Neuronal stem cell (in vitro differentiated cells): ENCODE results near the gene SH3PXD2B.

Experiments
- DNase-seq: peaks from one replicate; pipeline ENCODE4 v3.0.0-alpha.2; 2013; ENCODE audit warnings: low spot score
- H2AFZ ChIP-seq: one replicate; pipeline ENCODE4 v1.6.1; 2013; ENCODE audit warnings: mild to moderate bottlenecking, low read length, inconsistent platforms
- H2AK5ac ChIP-seq: 2 replicates; pipeline ENCODE4 v1.6.1; 2013; ENCODE audit warnings: low read depth, mild to moderate bottlenecking, inconsistent platforms, low read length, moderate library complexity, mixed read lengths
- H2BK120ac ChIP-seq: 2 replicates; pipeline ENCODE4 v1.6.1; 2013; ENCODE audit warnings: low read depth, mild to moderate bottlenecking, inconsistent platforms, low read length, moderate library complexity, mixed read lengths
- H2BK12ac ChIP-seq: one replicate; pipeline ENCODE4 v1.6.1; 2013; ENCODE audit warnings: low read length, inconsistent platforms
- H2BK15ac ChIP-seq: 2 replicates; pipeline ENCODE4 v1.6.1; 2013; ENCODE audit warnings: mild to moderate bottlenecking, low read length, inconsistent platforms, mixed read lengths
- H2BK5ac ChIP-seq: one replicate; pipeline ENCODE4 v1.6.1; 2013; ENCODE audit warnings: inconsistent platforms, mild to moderate bottlenecking, low read length, moderate library complexity
- H3K14ac ChIP-seq: one replicate; pipeline ENCODE4 v1.6.1; 2013; ENCODE audit warnings: low read length, inconsistent platforms
- H3K18ac ChIP-seq: 2 replicates; pipeline ENCODE4 v1.6.1; 2013; ENCODE audit warnings: low read length, inconsistent platforms
- H3K23ac ChIP-seq: 2 replicates; pipeline ENCODE4 v1.6.1; 2013; ENCODE audit warnings: low read depth, mild to moderate bottlenecking, mixed read lengths, low read length, inconsistent platforms; ENCODE audit not compliant: poor library complexity
- H3K27ac ChIP-seq: replicated peaks from 3 replicates; pipeline ENCODE4 v1.5.1; 2013; ENCODE audit warnings: low read length, inconsistent platforms
- H3K27me3 ChIP-seq, 3 experiments: 2 replicates each; pipeline ENCODE4 v1.6.1; 2013; ENCODE audit warnings: low read length in 3 of 3, mild to moderate bottlenecking in 2 of 3, inconsistent platforms in 1 of 3, low read depth in 1 of 3, mixed read lengths in 1 of 3, moderate library complexity in 1 of 3; ENCODE audit not compliant: control insufficient read depth in 3 of 3, insufficient read depth in 3 of 3
- H3K36me3 ChIP-seq, 2 donors: replicated peaks in 1 of 2; 2 replicates each; pipeline ENCODE4 v1.6.1; 2013; ENCODE audit warnings: low read length in 2 of 2; ENCODE audit not compliant: control insufficient read depth in 2 of 2, insufficient read depth in 2 of 2
- H3K4ac ChIP-seq: 2 replicates; pipeline ENCODE4 v1.6.1; 2013; ENCODE audit warnings: inconsistent platforms, mild to moderate bottlenecking, low read length, moderate library complexity
- H3K4me1 ChIP-seq, 2 donors: 1 replicate in 1 of 2; 2 replicates in 1 of 2; pipeline ENCODE4 v1.6.1; 2013; ENCODE audit warnings: low read length in 2 of 2, low read depth in 1 of 2; ENCODE audit not compliant: control insufficient read depth in 2 of 2, insufficient read depth in 1 of 2
- H3K4me2 ChIP-seq: one replicate; pipeline ENCODE4 v1.6.1; 2013; ENCODE audit warnings: mild to moderate bottlenecking, low read length, inconsistent platforms; ENCODE audit not compliant: insufficient read depth, poor library complexity, severe bottlenecking
- H3K4me3 ChIP-seq, 2 donors: 2 replicates each; pipeline ENCODE4 v1.5.1; 2013; ENCODE audit warnings: low read length in 2 of 2, mild to moderate bottlenecking in 2 of 2, inconsistent platforms in 1 of 2, moderate library complexity in 1 of 2
- H3K79me1 ChIP-seq: one replicate; pipeline ENCODE4 v1.6.1; 2013; ENCODE audit warnings: low read depth, mild to moderate bottlenecking, inconsistent platforms, low read length, moderate library complexity
- H3K9ac ChIP-seq: one replicate; pipeline ENCODE4 v1.6.1; 2013; ENCODE audit warnings: mild to moderate bottlenecking, low read depth, low read length, inconsistent platforms; ENCODE audit not compliant: poor library complexity
- H3K9me3 ChIP-seq, 2 donors: replicated peaks in 1 of 2; 2 replicates each; pipeline versions ENCODE3 to v1.6.1; 2013; ENCODE audit warnings: low read length in 2 of 2, mild to moderate bottlenecking in 2 of 2, inconsistent platforms in 1 of 2, low read depth in 1 of 2, mixed read lengths in 1 of 2, moderate library complexity in 1 of 2; ENCODE audit not compliant: control insufficient read depth in 2 of 2, insufficient read depth in 1 of 2
- H4K8ac ChIP-seq: one replicate; pipeline ENCODE4 v1.6.1; 2013; ENCODE audit warnings: low read depth, mild to moderate bottlenecking, inconsistent platforms, low read length, moderate library complexity
- H4K91ac ChIP-seq: one replicate; pipeline ENCODE4 v1.6.1; 2013; ENCODE audit warnings: low read length, low read depth, mild to moderate bottlenecking, inconsistent platforms; ENCODE audit not compliant: poor library complexity
- WGBS, 2 donors: extraction: QIAGEN DNeasy Blood & Tissue Kit; methylation state at CpG; one replicate each; pipeline ENCODE4 v1.1.7; 2013; ENCODE audit warnings: missing lambda C conversion rate in 2 of 2, mixed read lengths in 1 of 2; ENCODE audit not compliant: insufficient read length in 2 of 2, insufficient replicate concordance in 1 of 2; ENCODE audit errors: extremely low coverage in 2 of 2; 5-methylcytosine and 5-hydroxymethylcytosine counted together

SH3PXD2B gene

GRCh38 chr5:172377438-172377837, 76.9 kb downstream of the SH3PXD2B start:
- Histone ChIP-seq H2BK5ac (no peak overlapping the region), H3K4me2 (no peak overlapping the region), H4K91ac (no peak overlapping the region), H2BK15ac (no peak overlapping the region), H3K36me3 (peaks cover 35 to 95% of the 10 kb centered on the region in 2 donors), H3K18ac (no peak overlapping the region), H3K4me3 (no peak overlapping the region), H4K8ac (no peak overlapping the region), H2BK12ac (no peak overlapping the region), H2BK120ac (no peak overlapping the region), H3K79me1 (no peaks in the 10 kb centered on the region), H3K9me3 (peaks cover 0 to 12% of the 10 kb centered on the region in 2 donors), H3K27me3 (no peaks in the 10 kb centered on the region), H2AK5ac (no peak overlapping the region), H3K4ac (no peak overlapping the region), H3K27ac (no peak overlapping the region), H3K14ac (no peak overlapping the region), H3K23ac (no peak overlapping the region), H3K4me1 (no peaks in the 10 kb centered on the region), H3K9ac (no peak overlapping the region), H2AFZ (no peak overlapping the region)
- no peak for DNase-seq
- no CpG with 5 or more reads among the region's 3 CpGs for WGBS, 2 donors

- H3K79me1 ChIP-seq, result no peaks in the 10 kb centered on the region
- no peak overlapping the region for H3K4me2 ChIP-seq
- H2BK15ac ChIP-seq, result no peak overlapping the region
- H2AFZ ChIP-seq, result no peak overlapping the region
- no peak overlapping the region for H3K27ac ChIP-seq
- H3K9ac ChIP-seq, result no peak overlapping the region
- H3K4ac ChIP-seq, result no peak overlapping the region
- H3K23ac ChIP-seq, result no peak overlapping the region
- WGBS, 2 donors, result no CpG with 5 or more reads among the region's 6 CpGs
- H3K9me3 ChIP-seq, result peaks cover 2 to 36% of the 10 kb centered on the region in 2 donors
- H4K91ac ChIP-seq, result no peak overlapping the region
- DNase-seq, result no peak
- H3K14ac ChIP-seq, result no peak overlapping the region
- no peak overlapping the region for H2BK12ac ChIP-seq
- H4K8ac ChIP-seq, result no peak overlapping the region
- H3K36me3 ChIP-seq, result peaks cover 27 to 95% of the 10 kb centered on the region in 2 donors
- no peak overlapping the region for H2AK5ac ChIP-seq
- H3K27me3 ChIP-seq, result no peaks in the 10 kb centered on the region
- no peak overlapping the region for H3K18ac ChIP-seq
- no peak overlapping the region for H3K4me3 ChIP-seq
- no peak overlapping the region for H2BK120ac ChIP-seq
- H2BK5ac ChIP-seq, result no peak overlapping the region
- no peaks in the 10 kb centered on the region for H3K4me1 ChIP-seq
These were observed 79.5 kb downstream of the SH3PXD2B start for GRCh38 chr5:172374783-172375182.

- H3K23ac ChIP-seq, result no peak overlapping the region
- no peak overlapping the region for H2BK5ac ChIP-seq
- no peak overlapping the region for H2BK120ac ChIP-seq
- no peak overlapping the region for H2BK12ac ChIP-seq
- H3K4ac ChIP-seq, result no peak overlapping the region
- WGBS, 2 donors, result no CpG with 5 or more reads among the region's 6 CpGs
- no peak overlapping the region for H3K14ac ChIP-seq
- no peak overlapping the region for H2AK5ac ChIP-seq
- no peaks in the 10 kb centered on the region for H3K79me1 ChIP-seq
- peaks cover 21 to 94% of the 10 kb centered on the region in 2 donors for H3K36me3 ChIP-seq
- H3K18ac ChIP-seq, result no peak overlapping the region
- H3K4me3 ChIP-seq, result no peak overlapping the region
- DNase-seq, result no peak
- no peak overlapping the region for H3K9ac ChIP-seq
- H4K91ac ChIP-seq, result no peak overlapping the region
- no peak overlapping the region for H2AFZ ChIP-seq
- H3K27me3 ChIP-seq, result no peaks in the 10 kb centered on the region
- no peak overlapping the region for H4K8ac ChIP-seq
- no peaks in the 10 kb centered on the region for H3K4me1 ChIP-seq
- H3K9me3 ChIP-seq, result peaks cover 2 to 36% of the 10 kb centered on the region in 2 donors
- H3K4me2 ChIP-seq, result no peak overlapping the region
- H3K27ac ChIP-seq, result no peak overlapping the region
- H2BK15ac ChIP-seq, result no peak overlapping the region
These were observed 80.6 kb downstream of the SH3PXD2B start for GRCh38 chr5:172373680-172374079.

GRCh38 chr5:172371684-172372083, 82.6 kb downstream of the SH3PXD2B start:
- Histone ChIP-seq H2BK5ac (no peak overlapping the region), H3K4ac (no peak overlapping the region), H3K9me3 (peaks cover 2 to 36% of the 10 kb centered on the region in 2 donors), H3K4me2 (no peak overlapping the region), H3K79me1 (no peaks in the 10 kb centered on the region), H2BK12ac (no peak overlapping the region), H3K18ac (no peak overlapping the region), H2BK120ac (no peak overlapping the region), H3K27ac (no peak overlapping the region), H3K9ac (no peak overlapping the region), H3K4me1 (no peaks in the 10 kb centered on the region), H3K36me3 (peaks cover 14 to 90% of the 10 kb centered on the region in 2 donors), H3K14ac (no peak overlapping the region), H2AFZ (no peak overlapping the region), H3K4me3 (no peak overlapping the region), H3K23ac (no peak overlapping the region), H3K27me3 (no peaks in the 10 kb centered on the region), H4K8ac (no peak overlapping the region), H4K91ac (no peak overlapping the region), H2BK15ac (no peak overlapping the region), H2AK5ac (no peak overlapping the region)
- no peak for DNase-seq
- WGBS, 2 donors, result no CpG with 5 or more reads among the region's 7 CpGs
